ENCODE results near the gene ABLIM3.
"Not testable (repeated sequence)": the region's sequence is repeated elsewhere in the genome, so short reads cannot be mapped to it uniquely, and the experiment has no call there.

Gene ABLIM3

GRCh38 chr5:149160291-149160787, 19.0 kb downstream of the ABLIM3 start:
- no peak for DNase-seq

DNA sequence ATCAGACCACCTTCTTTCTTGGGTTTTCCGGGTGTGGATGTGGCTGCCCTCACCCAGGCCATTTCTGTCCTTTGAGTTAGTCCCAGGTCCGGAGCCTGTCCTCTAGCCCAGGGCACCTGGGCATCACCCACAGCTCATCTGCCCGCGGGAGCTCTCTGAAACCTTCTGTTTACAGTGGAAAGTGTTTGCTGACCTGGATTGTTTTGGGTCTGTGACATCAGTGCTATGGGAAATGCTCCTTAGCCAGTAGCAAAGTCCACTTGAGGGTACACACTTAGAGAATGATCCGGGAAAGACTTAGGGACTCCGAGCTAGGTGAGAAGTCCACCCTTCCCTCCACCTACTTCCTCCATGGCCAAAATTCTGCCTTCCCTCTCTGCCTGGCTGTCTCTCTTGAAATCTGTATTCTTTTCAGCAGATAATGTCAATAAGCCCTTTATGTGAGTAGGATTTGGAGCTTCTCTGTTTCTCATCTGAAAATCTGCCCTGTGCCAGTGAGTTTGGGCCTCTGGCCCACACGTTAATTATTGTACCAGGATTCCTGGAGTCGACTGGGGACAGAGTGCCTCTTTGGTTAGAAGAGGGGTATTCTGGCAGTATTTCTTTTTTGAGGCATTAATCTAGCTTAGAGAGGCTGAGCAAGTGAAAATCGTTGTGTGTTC, 19.9 kb downstream of the ABLIM3 start:
- DNase-seq = no peak

GRCh38 chr5:149161850-149162249, 20.6 kb downstream of the ABLIM3 start:
- DNase-seq = no peak

- DNase-seq = no peak
These were observed 21.2 kb downstream of the ABLIM3 start for GRCh38 chr5:149162401-149163084.

GRCh38 chr5:149164731-149165130, 23.4 kb downstream of the ABLIM3 start:
- no peak for DNase-seq

DNA sequence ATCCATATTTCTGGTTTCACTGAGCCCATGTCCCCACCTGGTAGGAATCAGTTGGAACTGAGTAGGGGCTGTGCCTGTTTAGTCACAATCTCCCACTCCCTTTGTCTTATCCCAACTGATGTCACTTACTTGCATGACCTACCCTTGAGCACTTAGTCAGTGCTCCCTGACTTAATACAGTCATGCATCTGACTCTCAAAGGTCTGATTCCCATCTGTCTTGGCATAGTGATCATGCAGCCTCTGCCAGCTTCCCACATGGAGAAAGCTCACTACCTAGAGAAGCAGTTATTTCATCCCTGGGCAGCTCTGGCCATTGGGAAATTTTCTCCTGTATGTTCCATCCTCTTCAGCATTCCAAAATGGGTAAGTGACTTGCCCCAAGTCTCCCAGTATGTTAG, 24.8 kb downstream of the ABLIM3 start:
- DNase-seq = no peak

DNA sequence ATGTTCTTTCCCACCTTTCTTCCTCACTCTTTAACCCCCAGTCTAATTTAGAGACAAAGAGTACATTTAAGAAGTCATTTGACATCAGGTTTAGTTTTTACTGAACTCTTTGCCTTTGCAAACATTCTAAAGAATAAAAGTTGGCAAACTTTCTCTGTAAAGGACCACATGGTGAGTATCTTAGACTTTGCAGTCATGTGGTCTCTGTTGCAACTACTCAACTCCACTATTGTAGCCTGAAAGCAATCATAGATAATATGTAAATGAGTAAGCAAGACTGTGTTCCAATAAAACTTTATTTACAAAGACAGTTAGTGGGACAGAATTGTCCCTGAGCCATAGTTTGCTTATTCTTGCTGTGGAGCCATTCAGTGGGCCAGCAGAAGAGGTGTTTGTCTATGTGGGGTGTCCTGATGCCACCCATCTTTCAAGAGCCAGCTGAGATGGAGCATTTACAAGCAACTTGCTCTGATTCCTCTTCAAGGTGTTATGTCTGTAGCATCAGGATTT, 25.4 kb downstream of the ABLIM3 start:
- DNase-seq = no peak

DNA sequence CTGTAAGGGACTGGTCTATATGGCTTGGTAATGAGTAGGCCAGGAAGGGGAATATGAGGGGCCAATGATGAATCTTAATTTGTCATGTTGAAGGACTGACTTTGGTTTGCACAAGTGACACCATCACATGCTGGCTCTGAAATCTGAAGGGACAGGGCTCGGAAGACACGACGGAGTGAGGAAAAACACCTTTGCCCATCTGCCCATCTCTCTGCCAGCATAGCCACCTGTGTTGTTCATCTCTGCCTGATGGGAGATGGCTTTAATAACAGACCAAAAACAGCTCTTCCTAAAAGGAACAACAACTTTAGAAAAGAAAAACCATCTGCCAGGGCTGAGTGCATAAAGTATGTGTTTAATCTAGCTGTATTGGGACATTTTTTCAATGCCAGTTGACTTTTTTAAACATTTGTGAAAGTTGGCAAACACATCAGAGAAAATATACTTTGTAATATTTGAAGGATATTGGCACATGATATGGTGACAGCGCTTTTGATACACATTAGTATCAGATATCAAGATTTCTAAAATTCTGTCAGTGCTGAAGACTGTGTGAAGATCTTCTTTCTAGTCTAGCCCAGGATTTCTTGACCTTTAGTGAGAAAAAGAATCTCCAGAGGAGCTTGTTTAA, 27.1 kb downstream of the ABLIM3 start:
- no peak for DNase-seq

DNA sequence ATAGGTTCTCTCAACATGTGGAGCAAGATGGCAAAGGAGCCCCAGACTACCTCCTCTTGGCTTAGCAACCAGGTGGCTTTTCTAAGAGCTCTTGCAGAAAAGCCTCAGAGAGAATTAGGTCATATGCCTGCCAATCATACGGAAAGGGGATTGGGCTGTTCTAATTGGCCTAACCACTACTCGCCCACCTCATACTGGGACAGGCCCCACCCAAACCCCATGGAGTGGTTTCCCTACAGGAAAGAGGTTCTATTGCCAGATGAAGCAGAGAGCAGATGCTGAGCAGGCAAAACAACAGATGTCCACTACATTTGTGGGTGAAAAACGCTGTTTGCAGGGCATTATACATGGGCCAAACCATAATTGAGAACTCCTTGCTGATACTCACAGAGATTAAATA, 29.0 kb downstream of the ABLIM3 start:
- DNase-seq = no peak

DNA sequence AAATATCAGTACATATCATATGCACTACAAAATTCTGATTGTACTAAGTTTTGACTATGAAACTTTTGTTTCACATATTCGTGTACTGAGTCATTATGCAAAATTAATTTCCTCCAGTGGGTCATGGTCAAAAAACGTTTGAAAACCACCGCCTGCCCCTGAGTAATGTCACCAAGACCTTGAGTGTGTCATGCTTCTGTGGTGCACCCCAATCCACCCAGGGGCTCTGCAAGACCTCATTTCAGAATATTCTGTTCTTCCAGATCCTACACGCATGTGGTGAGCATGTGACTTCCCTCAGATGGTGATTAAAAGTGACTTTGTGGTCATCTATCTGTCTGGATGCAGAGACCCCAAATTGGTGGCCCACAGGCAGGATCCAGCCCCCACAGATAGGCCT, 31.0 kb downstream of the ABLIM3 start:
- DNase-seq = no peak

GRCh38 chr5:149172709-149173505, 31.6 kb downstream of the ABLIM3 start:
- no peak for DNase-seq

- DNase-seq = no peak
These were observed 33.5 kb downstream of the ABLIM3 start for GRCh38 chr5:149174847-149175234.

DNA sequence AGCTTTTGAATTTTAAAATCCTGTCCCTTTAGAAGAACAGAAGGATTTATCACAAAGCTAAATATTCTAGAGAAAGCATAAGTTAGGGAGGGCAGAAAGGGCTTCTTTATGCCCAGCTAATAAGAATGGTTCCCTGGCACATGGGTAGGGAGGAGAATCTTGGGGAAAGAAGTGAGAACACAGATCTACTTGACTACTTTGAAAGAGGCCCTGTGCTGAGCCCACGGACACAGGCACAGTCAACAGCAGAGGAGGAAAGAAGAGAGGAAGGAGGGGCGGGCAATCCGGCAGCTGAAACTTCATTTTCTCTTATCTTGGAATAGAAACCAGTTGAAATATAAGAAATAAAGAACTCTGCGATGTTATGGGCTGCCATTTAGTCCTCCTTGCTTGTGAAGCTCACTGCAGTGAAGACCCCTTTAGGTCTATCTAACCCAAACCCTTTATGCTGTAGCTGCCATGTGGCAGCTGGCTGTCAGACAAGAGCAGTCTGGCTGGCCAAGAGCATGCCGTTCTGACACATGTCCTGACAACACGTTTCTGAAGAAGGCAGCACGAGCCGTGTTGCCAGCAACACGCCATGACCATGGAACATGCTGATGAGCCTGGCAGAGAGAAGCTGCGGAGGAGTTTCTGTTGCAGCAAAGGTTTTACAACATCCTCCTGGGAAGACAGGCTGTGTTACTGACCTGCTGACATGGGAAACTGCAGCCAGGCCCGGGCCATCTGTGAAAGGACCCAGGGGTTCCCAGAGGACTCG, 34.2 kb downstream of the ABLIM3 start:
- no peak for DNase-seq

GRCh38 chr5:149177339-149177843, 36.1 kb downstream of the ABLIM3 start:
- no peak for DNase-seq

- no peak for DNase-seq
These were observed 36.7 kb downstream of the ABLIM3 start for GRCh38 chr5:149177911-149178565.

GRCh38 chr5:149181732-149182131, 40.4 kb downstream of the ABLIM3 start:
- no peak for DNase-seq

GRCh38 chr5:149182241-149182640, 40.9 kb downstream of the ABLIM3 start:
- DNase-seq = no peak

DNA sequence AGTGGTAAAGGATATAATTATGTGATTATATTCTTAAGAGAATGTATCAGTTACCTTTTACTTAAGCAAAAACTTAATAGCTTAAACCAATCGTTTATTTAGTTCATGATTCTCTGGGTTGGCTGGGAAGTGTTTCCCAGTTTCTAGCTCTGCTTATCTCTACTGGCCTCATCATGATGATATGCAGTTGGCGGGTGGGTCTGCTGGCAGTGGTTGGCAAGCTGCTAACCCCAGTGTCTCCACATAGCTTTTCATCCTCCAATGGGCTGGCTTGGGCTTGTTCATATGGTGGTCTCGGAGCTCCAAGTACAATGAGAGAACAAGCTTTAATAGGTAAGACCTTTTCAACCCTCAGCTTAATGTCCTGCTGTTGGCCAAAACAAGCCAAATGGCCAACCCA, 43.8 kb downstream of the ABLIM3 start:
- DNase-seq = no peak

DNA sequence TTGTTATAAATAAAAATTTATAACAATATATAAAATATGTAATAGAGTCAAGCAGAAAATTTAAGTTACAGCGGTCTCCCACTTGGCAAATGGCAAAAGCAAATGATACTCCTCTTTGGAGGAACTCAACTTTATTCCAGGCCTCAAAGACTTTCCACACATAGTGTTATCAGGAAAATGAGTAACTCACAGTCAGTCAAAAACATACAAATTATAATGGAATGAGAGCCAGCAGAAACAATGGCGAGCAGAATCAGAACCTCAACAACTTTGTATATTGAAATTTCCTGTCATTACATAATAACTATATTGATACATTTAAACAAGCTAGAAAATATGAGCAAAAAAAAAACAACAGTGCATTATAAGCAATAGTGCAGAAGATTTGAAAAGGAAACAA, 45.2 kb downstream of the ABLIM3 start:
- DNase-seq = no peak

GRCh38 chr5:149187617-149188016, 46.3 kb downstream of the ABLIM3 start:
- not testable (repeated sequence) for DNase-seq

- DNase-seq = no peak
These were observed 47.1 kb downstream of the ABLIM3 start for GRCh38 chr5:149188383-149188782.

All from activated T-cell treated with anti-CD3 and anti-CD28 coated beads, Interleukin-2, amount 50 U/mL, for 1 hour (primary cell).